ENCODE results near the gene SLC17A5.
"Not testable (repeated sequence)": the region's sequence is repeated elsewhere in the genome, so short reads cannot be mapped to it uniquely, and the experiment has no call there.

DNA sequence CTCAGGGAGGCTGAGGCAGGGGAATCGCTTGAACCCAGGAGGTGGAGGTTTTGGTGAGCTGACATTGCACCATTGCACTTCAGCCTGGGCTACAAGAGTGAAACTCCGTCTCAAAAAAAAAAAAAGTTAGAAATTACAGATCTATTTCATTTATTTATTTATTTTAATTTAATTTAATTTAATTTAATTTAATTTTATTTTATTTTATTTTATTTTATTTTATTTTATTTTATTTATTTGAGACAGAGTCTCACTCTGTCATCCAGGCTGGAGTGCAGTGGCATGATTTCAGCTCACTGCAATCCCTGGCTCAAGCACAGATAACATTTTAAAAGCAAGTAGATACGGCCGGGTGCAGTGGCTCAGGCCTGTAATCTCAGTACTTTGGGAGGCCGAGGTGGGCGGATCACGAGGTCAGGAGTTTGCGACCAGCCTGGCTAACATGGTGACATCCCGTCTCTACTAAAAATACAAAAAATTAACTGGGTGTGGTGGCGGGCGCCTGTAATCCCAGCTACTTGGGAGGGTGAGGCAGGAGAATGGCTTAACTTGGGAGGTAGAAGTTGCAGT, 98.3 kb downstream of the SLC17A5 start:
- TF ChIP-seq, protein P1, sequence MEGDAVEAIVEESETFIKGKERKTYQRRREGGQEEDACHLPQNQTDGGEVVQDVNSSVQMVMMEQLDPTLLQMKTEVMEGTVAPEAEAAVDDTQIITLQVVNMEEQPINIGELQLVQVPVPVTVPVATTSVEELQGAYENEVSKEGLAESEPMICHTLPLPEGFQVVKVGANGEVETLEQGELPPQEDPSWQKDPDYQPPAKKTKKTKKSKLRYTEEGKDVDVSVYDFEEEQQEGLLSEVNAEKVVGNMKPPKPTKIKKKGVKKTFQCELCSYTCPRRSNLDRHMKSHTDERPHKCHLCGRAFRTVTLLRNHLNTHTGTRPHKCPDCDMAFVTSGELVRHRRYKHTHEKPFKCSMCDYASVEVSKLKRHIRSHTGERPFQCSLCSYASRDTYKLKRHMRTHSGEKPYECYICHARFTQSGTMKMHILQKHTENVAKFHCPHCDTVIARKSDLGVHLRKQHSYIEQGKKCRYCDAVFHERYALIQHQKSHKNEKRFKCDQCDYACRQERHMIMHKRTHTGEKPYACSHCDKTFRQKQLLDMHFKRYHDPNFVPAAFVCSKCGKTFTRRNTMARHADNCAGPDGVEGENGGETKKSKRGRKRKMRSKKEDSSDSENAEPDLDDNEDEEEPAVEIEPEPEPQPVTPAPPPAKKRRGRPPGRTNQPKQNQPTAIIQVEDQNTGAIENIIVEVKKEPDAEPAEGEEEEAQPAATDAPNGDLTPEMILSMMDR (IDR thresholded peaks at IDR 0.05): not testable (repeated sequence)
- TF ChIP-seq POLR2A (IDR thresholded peaks at IDR 0.05): not testable (repeated sequence)
